HL-60/S4 treated with phorbol 12-myristate 13-acetate at 8.2 ng/mL for 4 days and 3 days (cell line): Measurements from ENCODE around the gene TIFAB.
"Not testable (repeated sequence)": the region's sequence is repeated elsewhere in the genome, so short reads cannot be mapped to it uniquely, and the experiment has no call there.

Experiments
- in situ Hi-C: fragments of 300-500 bp; cut with MboI; formaldehyde crosslinking; loops from 2 replicates; pipeline ENCODE4 v1.15.0; 2022; ENCODE audit warnings: low sequenced_read_pairs

Gene TIFAB

GRCh38 chr5:135452321-135453030 lies at the start of gene TIFAB:
Gene TIFAB (minus strand): TSS chr5:135452351. CDS start chr5:135449939, 2,412 bp downstream.
- in situ Hi-C loops, result no loop called here

GRCh38 chr5:135498637-135498995 lies 46.5 kb upstream of the TIFAB start:
- in situ Hi-C loops, result no loop called here

GRCh38 chr5:135497971-135498636 lies 46.0 kb upstream of the TIFAB start:
- in situ Hi-C loops, result no loop called here

- in situ Hi-C loops, result not testable (repeated sequence)
Observed at GRCh38 chr5:135495531-135495930, 43.4 kb upstream of the TIFAB start.

- in situ Hi-C loops, result no loop called here
Observed at GRCh38 chr5:135494196-135494595, 42.0 kb upstream of the TIFAB start.

GRCh38 chr5:135493406-135494180 lies 41.4 kb upstream of the TIFAB start:
- in situ Hi-C loops, result no loop called here

GRCh38 chr5:135492319-135492626 lies 40.1 kb upstream of the TIFAB start:
- in situ Hi-C loops, result no loop called here

- in situ Hi-C loops, result no loop called here
Observed at GRCh38 chr5:135491552-135492318, 39.6 kb upstream of the TIFAB start.

- in situ Hi-C loops, result no loop called here
Observed at GRCh38 chr5:135491038-135491551, 38.9 kb upstream of the TIFAB start.

GRCh38 chr5:135490245-135491037 lies 38.3 kb upstream of the TIFAB start:
- in situ Hi-C loops, result no loop called here

GRCh38 chr5:135489466-135490244 lies 37.5 kb upstream of the TIFAB start:
- in situ Hi-C loops, result no loop called here

- in situ Hi-C loops, result no loop called here
Observed at GRCh38 chr5:135488727-135489465, 36.7 kb upstream of the TIFAB start.

GRCh38 chr5:135487839-135488514 lies 35.8 kb upstream of the TIFAB start:
- in situ Hi-C loops, result no loop called here

GRCh38 chr5:135487037-135487395 lies 34.9 kb upstream of the TIFAB start:
- in situ Hi-C loops, result no loop called here

GRCh38 chr5:135486131-135487036 lies 34.2 kb upstream of the TIFAB start:
- in situ Hi-C loops, result no loop called here

- in situ Hi-C loops, result no loop called here
Observed at GRCh38 chr5:135484674-135485086, 32.5 kb upstream of the TIFAB start.

GRCh38 chr5:135483254-135483653 lies 31.1 kb upstream of the TIFAB start:
- in situ Hi-C loops, result no loop called here
